ENCODE data around the gene MUL1. TPM values are rescaled to one million over a fixed set of nuclear protein-coding genes. Genes with fewer than 3 reads are reported as not detected.

The MUL1 gene
- total RNA-seq, 1 experiment from 2014 or later: 24.7 TPM

DNA sequence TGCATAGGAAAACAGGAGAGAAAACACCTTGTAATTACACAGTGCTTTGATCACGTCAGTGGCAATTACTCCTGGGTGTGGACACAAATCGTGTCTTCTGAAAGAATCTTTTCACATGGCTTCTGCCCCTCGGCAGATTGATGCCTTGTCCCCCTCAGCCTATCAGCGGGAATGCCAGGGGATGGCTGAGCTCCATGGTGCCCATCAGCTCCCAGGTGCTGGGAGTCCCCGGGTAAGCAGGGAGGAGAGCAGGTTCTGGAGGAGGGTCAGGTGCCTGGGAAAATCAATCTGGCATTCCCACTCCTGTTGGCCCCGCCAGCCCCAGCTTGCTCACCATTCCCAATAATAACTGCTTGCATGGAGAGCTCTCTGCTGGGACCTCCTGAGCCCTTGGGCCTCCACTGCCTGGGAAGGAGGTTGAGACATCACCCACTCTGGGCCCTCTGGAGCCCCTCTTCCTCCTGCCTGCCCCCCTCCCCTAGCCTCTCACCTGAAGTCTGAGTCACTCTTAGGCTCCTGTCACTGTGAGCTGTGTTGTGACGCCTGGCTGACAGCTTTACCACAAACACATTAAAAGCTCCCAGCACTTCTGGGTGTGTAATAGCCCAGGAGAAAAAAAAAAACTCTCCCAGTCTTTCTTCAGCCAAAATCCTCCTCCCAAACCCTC is 26.9 kb downstream of the MUL1 start:
- Histone ChIP-seq H3K9ac (ENCODE audit: low read length) (peak overlapping the region; percentile 17; the same call in 1 of the 2 replicates), H3K4me1 (ENCODE audit: control insufficient read depth in 1 of 2, insufficient read depth in 2 of 2, low read length in 2 of 2) (peaks cover 49 to 74% of the 10 kb centered on the region in 2 experiments), H4K20me1 (ENCODE audit: insufficient read depth) (no peaks in the 10 kb centered on the region), H3K27ac (ENCODE audit: low read depth, low read length) (no peak overlapping the region), H3K27me3 (ENCODE audit: insufficient read depth, low read length) (no peaks in the 10 kb centered on the region), H3K9me3 (ENCODE audit: control insufficient read depth in 1 of 2, insufficient read depth in 1 of 2, low read depth in 1 of 2, low read length in 2 of 2) (no peaks in the 10 kb centered on the region), H3K79me2 (ENCODE audit: insufficient read depth, low read length) (peaks cover 18% of the 10 kb centered on the region), H3K4me2 (ENCODE audit: low read length) (peak overlapping the region; percentile 64), H3K4me3 (replicated peaks in 1 of 2; ENCODE audit: low read depth in 1 of 2, low read length in 2 of 2) (no peak overlapping the region), H3K9me2 (ENCODE audit: insufficient read depth) (no peaks in the 10 kb centered on the region), H2AFZ (ENCODE audit: low read depth, low read length, poor library complexity, severe bottlenecking) (no peak overlapping the region), H3K36me3 (ENCODE audit: control insufficient read depth in 1 of 2, insufficient read depth in 2 of 2, low read length in 2 of 2) (no peaks in the 10 kb centered on the region)
- intact Hi-C loops (cut with micrococcal nuclease): no loop called here
- no peak for TF ChIP-seq TCF7L2 (IDR thresholded peaks at IDR 0.05; ENCODE audit: borderline replicate concordance, extremely low read depth, insufficient read depth, insufficient read length)
- TF ChIP-seq RAD21 (IDR thresholded peaks at IDR 0.05; ENCODE audit: low read depth): no peak
- TF ChIP-seq POLR2AphosphoS5 (IDR thresholded peaks at IDR 0.05; ENCODE audit: low read depth, low read length): peak; percentile 3; the same call in 1 of the 2 replicates
- no peak for TF ChIP-seq EGR1 (IDR thresholded peaks at IDR 0.05; ENCODE audit: low read depth)
- TF ChIP-seq, protein P1, sequence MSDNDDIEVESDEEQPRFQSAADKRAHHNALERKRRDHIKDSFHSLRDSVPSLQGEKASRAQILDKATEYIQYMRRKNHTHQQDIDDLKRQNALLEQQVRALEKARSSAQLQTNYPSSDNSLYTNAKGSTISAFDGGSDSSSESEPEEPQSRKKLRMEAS (IDR thresholded peaks at IDR 0.05): 0 out of 2 replicates have a peak, but pooled peaks have one; percentile 8
- TF ChIP-seq SIN3A (IDR thresholded peaks at IDR 0.05; ENCODE audit: low read depth): peak; percentile 62; the same call in 1 of the 2 replicates
- TF ChIP-seq ATF3 (IDR thresholded peaks at IDR 0.05): no peak
- DNase-seq (ENCODE audit: low read depth, low spot score): no peak
- CTCF ChIA-PET: interaction anchor here (0.8 to 1.2 kb wide), 2 partner anchors 9 to 13 kb away, joined by 3 to 4 read pairs; no protein-coding TSS in a partner anchor
- no TSS peak for BruUV-seq (replicated peaks)
- RAD21 ChIA-PET (ENCODE audit: low non-redundant PET in 1 of 2, low total read pairs in 2 of 2, uncharacterized antibody in 2 of 2, unreplicated experiment in 2 of 2): no interaction called here
- POLR2A ChIA-PET: interaction anchor here (1.5 kb wide), 1 partner anchor 13 kb away, joined by 3 read pairs; no protein-coding TSS in a partner anchor
- ATAC-seq: no peak; the same call in 1 of the 2 replicates
